K562 (cell line): ENCODE data around the gene IGF1R. TPM values are rescaled to one million over a fixed set of nuclear protein-coding genes. Genes with fewer than 3 reads are reported as not detected.

Experiments
- CREM ChIP-seq: IDR thresholded peaks from 2 replicates; pipeline ENCODE4 v1.6.1; 2014; ENCODE audit warnings: antibody characterized with exemption, low read depth
- HDAC8 ChIP-seq: fragments of 450-650 bp; IDR thresholded peaks from 2 replicates; pipeline ENCODE4 v1.6.1; 2016; ENCODE audit warnings: mild to moderate bottlenecking, missing genetic modification characterization, moderate library complexity, missing compliant biosample characterization
- POLR2AphosphoS2 ChIP-seq: IDR thresholded peaks from 2 replicates; pipeline ENCODE4 v1.6.1; 2012; ENCODE audit warnings: low read length, improper control_type of control experiment
- ZNF23 ChIP-seq: fragments of 250-450 bp; sonication (Bioruptor Pico); IDR thresholded peaks from 2 replicates; pipeline ENCODE4 v1.4.0; 2020; ENCODE audit warnings: mild to moderate bottlenecking
- polyA plus RNA-seq, 8 experiments: library from polyadenylated mRNA; depleted of rRNA in 4 of 8; stranded (reverse) in 5 of 8; unstranded in 3 of 8; fragments of >200 nt; fragmentation: Nextera tagmentation in 2 of 8; fragmentation: Illumina TruSeq in 1 of 8; extraction: Ambion mirVana in 2 of 8; extraction: Trizol in 1 of 8; gene quantifications; 2 replicates each; pipeline versions ENCODE4 v1.2.1 to v1.2.3, GENCODE V29; 2011 to 2014; ENCODE audit warnings: inconsistent platforms in 1 of 8, missing spikeins in 1 of 8
- total RNA-seq, 7 experiments: library from RNA; depleted of rRNA in 6 of 7; stranded (reverse); fragments of >200 nt in 6 of 7; fragmentation: Illumina TruSeq in 2 of 7; extraction: Trizol in 2 of 7; gene quantifications; 2 replicates each; pipeline versions ENCODE4 v1.2.1 to v1.2.3, GENCODE V29; 2011 to 2021; ENCODE audit warnings: low replicate concordance in 1 of 7
- TF ChIP-seq, protein P1 (sequence below), 2 experiments: fragments of 450-650 bp in 1 of 2; sonication (generic) in 1 of 2; formaldehyde crosslinking in 1 of 2; IDR thresholded peaks; 2 replicates each; pipeline versions ENCODE4 v1.7.1 to v1.9.0; 2016 to 2022; ENCODE audit warnings: inconsistent platforms in 1 of 2, mild to moderate bottlenecking in 1 of 2, missing genetic modification reagents in 1 of 2

Gene IGF1R
- total and polyA plus RNA-seq, 9 of the 15 experiments (the other 6 are each of a cell fraction or from before 2014, with no cell fraction given) = 0.35 to 8.0 (median 1.6) TPM

DNA sequence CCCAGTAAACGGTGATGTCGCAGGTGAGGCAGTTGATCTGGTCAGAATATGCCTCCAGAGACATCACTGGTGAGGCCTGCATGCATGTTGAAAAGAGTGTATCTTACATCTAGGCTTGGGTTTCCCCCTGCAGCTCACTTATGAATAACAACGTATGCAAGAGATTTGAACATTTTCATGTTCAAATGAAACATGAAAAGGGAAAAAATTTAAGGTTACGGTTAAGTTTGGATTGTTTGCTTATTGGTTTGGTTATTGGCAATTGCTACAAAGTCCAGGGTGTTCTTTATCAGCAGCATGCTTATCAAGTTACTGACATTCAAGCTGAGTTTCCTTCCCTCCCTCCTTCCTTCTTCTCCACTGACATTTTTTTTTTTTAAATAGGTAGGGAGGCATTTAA is 123.2 kb downstream of the IGF1R start (continued):
- TF ChIP-seq, protein P1, sequence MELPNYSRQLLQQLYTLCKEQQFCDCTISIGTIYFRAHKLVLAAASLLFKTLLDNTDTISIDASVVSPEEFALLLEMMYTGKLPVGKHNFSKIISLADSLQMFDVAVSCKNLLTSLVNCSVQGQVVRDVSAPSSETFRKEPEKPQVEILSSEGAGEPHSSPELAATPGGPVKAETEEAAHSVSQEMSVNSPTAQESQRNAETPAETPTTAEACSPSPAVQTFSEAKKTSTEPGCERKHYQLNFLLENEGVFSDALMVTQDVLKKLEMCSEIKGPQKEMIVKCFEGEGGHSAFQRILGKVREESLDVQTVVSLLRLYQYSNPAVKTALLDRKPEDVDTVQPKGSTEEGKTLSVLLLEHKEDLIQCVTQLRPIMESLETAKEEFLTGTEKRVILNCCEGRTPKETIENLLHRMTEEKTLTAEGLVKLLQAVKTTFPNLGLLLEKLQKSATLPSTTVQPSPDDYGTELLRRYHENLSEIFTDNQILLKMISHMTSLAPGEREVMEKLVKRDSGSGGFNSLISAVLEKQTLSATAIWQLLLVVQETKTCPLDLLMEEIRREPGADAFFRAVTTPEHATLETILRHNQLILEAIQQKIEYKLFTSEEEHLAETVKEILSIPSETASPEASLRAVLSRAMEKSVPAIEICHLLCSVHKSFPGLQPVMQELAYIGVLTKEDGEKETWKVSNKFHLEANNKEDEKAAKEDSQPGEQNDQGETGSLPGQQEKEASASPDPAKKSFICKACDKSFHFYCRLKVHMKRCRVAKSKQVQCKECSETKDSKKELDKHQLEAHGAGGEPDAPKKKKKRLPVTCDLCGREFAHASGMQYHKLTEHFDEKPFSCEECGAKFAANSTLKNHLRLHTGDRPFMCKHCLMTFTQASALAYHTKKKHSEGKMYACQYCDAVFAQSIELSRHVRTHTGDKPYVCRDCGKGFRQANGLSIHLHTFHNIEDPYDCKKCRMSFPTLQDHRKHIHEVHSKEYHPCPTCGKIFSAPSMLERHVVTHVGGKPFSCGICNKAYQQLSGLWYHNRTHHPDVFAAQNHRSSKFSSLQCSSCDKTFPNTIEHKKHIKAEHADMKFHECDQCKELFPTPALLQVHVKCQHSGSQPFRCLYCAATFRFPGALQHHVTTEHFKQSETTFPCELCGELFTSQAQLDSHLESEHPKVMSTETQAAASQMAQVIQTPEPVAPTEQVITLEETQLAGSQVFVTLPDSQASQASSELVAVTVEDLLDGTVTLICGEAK (IDR thresholded peaks at IDR 0.05) = no peak
- TF ChIP-seq, protein P1 (CRISPR knock-in tag; IDR thresholded peaks at IDR 0.05) = no peak
- no peak for TF ChIP-seq POLR2AphosphoS2
- TF ChIP-seq ZNF23 (CRISPR knock-in tag) = no peak
- no peak for TF ChIP-seq CREM
- TF ChIP-seq HDAC8 (tag) = no peak
- TF ChIP-seq, all 486 proteins: peak for 0
